H9 (cell line): ENCODE data around the gene SF3B3. TPM values are rescaled to one million over a fixed set of nuclear protein-coding genes. Genes with fewer than 3 reads are reported as not detected.

Source experiments
- DNase-seq: peaks from one replicate; pipeline ENCODE4 v3.0.0-alpha.2; 2017
- H2AFZ ChIP-seq: one replicate; pipeline ENCODE4 v1.6.1; 2013; ENCODE audit warnings: mild to moderate bottlenecking, low read length, control low read depth, moderate library complexity
- H2AK5ac ChIP-seq: 2 replicates; pipeline ENCODE4 v1.6.1; 2013; ENCODE audit warnings: low read length, control low read depth, mixed read lengths; ENCODE audit not compliant: insufficient read length
- H2BK120ac ChIP-seq: one replicate; pipeline ENCODE4 v1.6.1; 2013; ENCODE audit warnings: low read depth, mild to moderate bottlenecking, low read length, control low read depth, inconsistent platforms; ENCODE audit not compliant: poor library complexity, severe bottlenecking
- H2BK12ac ChIP-seq: 2 replicates; pipeline ENCODE4 v1.6.1; 2013; ENCODE audit warnings: low read length, control low read depth, mixed read lengths, low read depth; ENCODE audit not compliant: insufficient read length
- H2BK15ac ChIP-seq: 2 replicates; pipeline ENCODE4 v1.6.1; 2013; ENCODE audit warnings: low read depth, low read length, control low read depth
- H2BK20ac ChIP-seq: one replicate; pipeline ENCODE4 v1.6.1; 2013; ENCODE audit warnings: low read depth, mild to moderate bottlenecking, low read length, control low read depth, inconsistent platforms; ENCODE audit not compliant: poor library complexity, severe bottlenecking
- H2BK5ac ChIP-seq: 2 replicates; pipeline ENCODE4 v1.6.1; 2013; ENCODE audit warnings: low read length, control low read depth, mixed read lengths; ENCODE audit not compliant: insufficient read length
- H3K14ac ChIP-seq: 2 replicates; pipeline ENCODE4 v1.6.1; 2013; ENCODE audit warnings: low read length, control low read depth; ENCODE audit not compliant: insufficient read depth
- H3K18ac ChIP-seq: 2 replicates; pipeline ENCODE4 v1.6.1; 2013; ENCODE audit warnings: low read depth, mild to moderate bottlenecking, mixed read lengths, low read length, control low read depth; ENCODE audit not compliant: insufficient read length
- H3K23ac ChIP-seq: 2 replicates; pipeline ENCODE4 v1.6.1; 2013; ENCODE audit warnings: low read length, control low read depth, mixed read lengths, low read depth; ENCODE audit not compliant: insufficient read length
- H3K23me2 ChIP-seq: 2 replicates; pipeline ENCODE4 v1.6.1; 2013; ENCODE audit warnings: low read depth, mild to moderate bottlenecking, mixed read lengths, low read length, control low read depth; ENCODE audit not compliant: insufficient read length, poor library complexity, severe bottlenecking
- H3K27ac ChIP-seq: 2 replicates; pipeline ENCODE4 v1.5.1; 2013; ENCODE audit warnings: low read length, control low read depth, mixed read lengths, low read depth; ENCODE audit not compliant: insufficient read length
- H3K27me3 ChIP-seq: 2 replicates; pipeline ENCODE4 v1.6.1; 2013; ENCODE audit warnings: low read length, control low read depth, inconsistent platforms; ENCODE audit not compliant: insufficient read depth
- H3K4ac ChIP-seq: 2 replicates; pipeline ENCODE4 v1.6.1; 2013; ENCODE audit warnings: low read depth, mild to moderate bottlenecking, control low read depth, inconsistent platforms, low read length, moderate library complexity
- H3K4me1 ChIP-seq: 2 replicates; pipeline ENCODE4 v1.6.1; 2013; ENCODE audit warnings: low read length, control low read depth, inconsistent platforms; ENCODE audit not compliant: insufficient read depth
- H3K4me2 ChIP-seq: 2 replicates; pipeline ENCODE4 v1.6.1; 2013; ENCODE audit warnings: low read length, control low read depth, mixed read lengths; ENCODE audit not compliant: insufficient read length, insufficient read depth
- H3K56ac ChIP-seq: 2 replicates; pipeline ENCODE4 v1.6.1; 2013; ENCODE audit warnings: low read depth, mild to moderate bottlenecking, mixed read lengths, low read length, control low read depth; ENCODE audit not compliant: insufficient read length
- H3K79me1 ChIP-seq: 2 replicates; pipeline ENCODE4 v1.6.1; 2013; ENCODE audit warnings: low read depth, mild to moderate bottlenecking, moderate library complexity, low read length, control low read depth, inconsistent platforms; ENCODE audit not compliant: insufficient read depth, poor library complexity, severe bottlenecking
- H3K79me2 ChIP-seq: 2 replicates; pipeline ENCODE4 v1.6.1; 2013; ENCODE audit warnings: low read length, control low read depth, inconsistent platforms; ENCODE audit not compliant: insufficient read depth
- H3K9ac ChIP-seq: 2 replicates; pipeline ENCODE4 v1.6.1; 2013; ENCODE audit warnings: low read length, control low read depth, mixed read lengths; ENCODE audit not compliant: insufficient read length; ENCODE audit errors: extremely low read depth
- H3K9me3 ChIP-seq: one replicate; pipeline ENCODE4 v1.6.1; 2013; ENCODE audit warnings: low read depth, low read length, inconsistent platforms; ENCODE audit not compliant: control insufficient read depth
- H3T11ph ChIP-seq: one replicate; pipeline ENCODE4 v1.6.1; 2013; ENCODE audit warnings: mild to moderate bottlenecking, low read length, control low read depth, inconsistent platforms
- H4K20me1 ChIP-seq: one replicate; pipeline ENCODE4 v1.6.1; 2013; ENCODE audit not compliant: control insufficient read depth, insufficient read length, insufficient read depth
- H4K5ac ChIP-seq: 2 replicates; pipeline ENCODE4 v1.6.1; 2013; ENCODE audit warnings: low read depth, mild to moderate bottlenecking, mixed read lengths, low read length, control low read depth; ENCODE audit not compliant: insufficient read length
- H4K8ac ChIP-seq: replicated peaks from 2 replicates; pipeline ENCODE4 v1.6.1; 2013; ENCODE audit warnings: low read length, control low read depth, mixed read lengths, low read depth; ENCODE audit not compliant: insufficient read length
- H4K91ac ChIP-seq: 2 replicates; pipeline ENCODE4 v1.6.1; 2013; ENCODE audit warnings: low read depth, mild to moderate bottlenecking, moderate library complexity, mixed read lengths, low read length, control low read depth; ENCODE audit not compliant: insufficient read length
- H3K27ac Mint-ChIP-seq, 3 experiments: 2 replicates in 2 of 3; 3 replicates in 1 of 3; pipeline ENCODE4 v1.8.0; 2020 to 2021; ENCODE audit warnings: mixed read lengths in 3 of 3, mild to moderate bottlenecking in 1 of 3, moderate library complexity in 1 of 3
- H3K27me3 Mint-ChIP-seq: 2 replicates; pipeline ENCODE4 v1.8.0; 2021; ENCODE audit warnings: low read depth, mild to moderate bottlenecking, moderate library complexity, mixed read lengths
- H3K36me3 Mint-ChIP-seq, 3 experiments: 2 replicates in 2 of 3; 3 replicates in 1 of 3; pipeline ENCODE4 v1.8.0; 2020 to 2021; ENCODE audit warnings: low read depth in 3 of 3, mixed read lengths in 3 of 3; ENCODE audit not compliant: insufficient read depth in 1 of 3
- H3K4me1 Mint-ChIP-seq, 2 experiments: 2 replicates each; pipeline ENCODE4 v1.8.0; 2020; ENCODE audit warnings: mixed read lengths in 2 of 2
- H3K4me3 Mint-ChIP-seq, 2 experiments: 2 replicates in 1 of 2; 3 replicates in 1 of 2; pipeline ENCODE4 v1.8.0; 2020 to 2021; ENCODE audit warnings: mild to moderate bottlenecking in 2 of 2, mixed read lengths in 2 of 2, moderate library complexity in 1 of 2
- H3K9me3 Mint-ChIP-seq, 2 experiments: 2 replicates in 1 of 2; 3 replicates in 1 of 2; pipeline ENCODE4 v1.8.0; 2020; ENCODE audit warnings: mild to moderate bottlenecking in 2 of 2, mixed read lengths in 2 of 2, moderate library complexity in 1 of 2
- CTCF ChIP-seq: fragments of 200-600 bp; sonication (generic); conservative IDR thresholded peaks from 3 replicates; pipeline ENCODE4 v1.8.0; 2021; ENCODE audit warnings: antibody characterized with exemption, mild to moderate bottlenecking
- WGBS: extraction: QIAGEN DNeasy Blood & Tissue Kit; methylation state at CpG from one replicate; pipeline ENCODE4 v1.1.7; 2013; ENCODE audit warnings: missing lambda C conversion rate, low lambda C conversion rate, mixed read lengths; ENCODE audit not compliant: insufficient read length; ENCODE audit errors: extremely low coverage; 5-methylcytosine and 5-hydroxymethylcytosine counted together
- total RNA-seq: library from RNA; stranded (reverse); gene quantifications from 2 replicates; pipeline ENCODE4 v1.2.1, GENCODE V29; 2021

Gene SF3B3
- total RNA-seq, 1 experiment from 2014 or later, result 493 TPM

- Histone ChIP-seq H3K23me2 (no peaks in the 10 kb centered on the region), H3K4me1 (no peaks in the 10 kb centered on the region), H2AFZ (no peak overlapping the region), H2BK15ac (no peak overlapping the region), H3K9me3 (no peaks in the 10 kb centered on the region), H2BK12ac (no peak overlapping the region), H2BK5ac (no peak overlapping the region), H3K79me2 (no peaks in the 10 kb centered on the region), H3K4me2 (no peak overlapping the region), H4K5ac (no peak overlapping the region), H3K27me3 (no peaks in the 10 kb centered on the region), H3K4ac (no peak overlapping the region), H2BK120ac (no peak overlapping the region), H3K9ac (no peak overlapping the region), H4K91ac (no peak overlapping the region), H4K8ac (no peak overlapping the region), H3K23ac (no peak overlapping the region), H3K18ac (peak overlapping the region; percentile 35), H4K20me1 (no peaks in the 10 kb centered on the region), H3K79me1 (no peaks in the 10 kb centered on the region), H3K14ac (no peak overlapping the region), H3K27ac (no peak overlapping the region), H2BK20ac (no peak overlapping the region), H3K56ac (no peak overlapping the region), H3T11ph (no peak overlapping the region), H2AK5ac (no peak overlapping the region)
- H3K27me3 Mint-ChIP-seq, result peaks cover 2% of the 10 kb centered on the region
- H3K36me3 Mint-ChIP-seq, result peaks cover 13 to 32% (median 16%) of the 10 kb centered on the region in 3 experiments; a peak in 6 of 7 replicates
- no peaks in the 10 kb centered on the region for H3K9me3 Mint-ChIP-seq
- no peak for DNase-seq
- H3K4me3 Mint-ChIP-seq, result no peak overlapping the region
- peak overlapping the region in 2 of 3 experiments; percentile 49 to 89; a peak in 3 of 7 replicates for H3K27ac Mint-ChIP-seq
- peaks cover 12 to 14% of the 10 kb centered on the region in 2 experiments for H3K4me1 Mint-ChIP-seq
- no peak for TF ChIP-seq CTCF
- WGBS, result no CpG with 5 or more reads among the region's 9 CpGs
Observed at GRCh38 chr16:70577256-70577698, 53.7 kb downstream of the SF3B3 start.
